CD14-positive monocyte (primary cell): ENCODE results near the gene HLCS. TPM values are rescaled to one million over a fixed set of nuclear protein-coding genes. Genes with fewer than 3 reads are reported as not detected.
A peak's percentile ranks its signal among the peaks of the same experiment; 100 is the strongest.

ENCODE experiments used
- DNase-seq, 3 donors: peaks; one replicate each; pipeline ENCODE4 v3.0.0-alpha.2; 2011 to 2022
- H2AFZ ChIP-seq: 2 replicates; pipeline ENCODE4 v1.6.0; 2012; ENCODE audit warnings: mild to moderate bottlenecking, low read depth, low read length, inconsistent platforms; ENCODE audit not compliant: insufficient read depth, poor library complexity, severe bottlenecking
- H3K27ac ChIP-seq, 2 donors: 1 replicate in 1 of 2; 2 replicates in 1 of 2; pipeline ENCODE4 v1.5.1; 2012 to 2013; ENCODE audit warnings: low read length in 2 of 2, control low read depth in 1 of 2, inconsistent platforms in 1 of 2, low read depth in 1 of 2, mild to moderate bottlenecking in 1 of 2
- H3K27me3 ChIP-seq, 2 donors: one replicate each; pipeline versions ENCODE4 v1.6.0 to v1.6.1; 2011 to 2013; ENCODE audit warnings: low read length in 2 of 2; ENCODE audit not compliant: control insufficient read depth in 2 of 2, insufficient read depth in 2 of 2
- H3K36me3 ChIP-seq, 2 donors: replicated peaks in 1 of 2; 1 replicate in 1 of 2; 2 replicates in 1 of 2; pipeline versions ENCODE4 v1.5.1 to v1.6.1; 2012 to 2013; ENCODE audit warnings: low read length in 2 of 2, control low read depth in 1 of 2, inconsistent platforms in 1 of 2, mild to moderate bottlenecking in 1 of 2; ENCODE audit not compliant: insufficient read depth in 2 of 2, control insufficient read depth in 1 of 2
- H3K4me1 ChIP-seq, 2 donors: 1 replicate in 1 of 2; 2 replicates in 1 of 2; pipeline versions ENCODE4 v1.5.1 to v1.6.1; 2012 to 2013; ENCODE audit warnings: low read length in 2 of 2, control low read depth in 1 of 2, inconsistent platforms in 1 of 2, mild to moderate bottlenecking in 1 of 2, moderate library complexity in 1 of 2; ENCODE audit not compliant: insufficient read depth in 2 of 2, control insufficient read depth in 1 of 2
- H3K4me2 ChIP-seq: replicated peaks from 2 replicates; pipeline ENCODE3; 2012; ENCODE audit warnings: low read length, moderate library complexity, mild to moderate bottlenecking; ENCODE audit not compliant: poor library complexity, severe bottlenecking; ENCODE audit errors: extremely low read depth
- H3K4me3 ChIP-seq, 3 experiments: fragments of 200-600 bp in 1 of 3; sonication (generic) in 1 of 3; replicated peaks in 1 of 3; 1 replicate in 2 of 3; 2 replicates in 1 of 3; pipeline ENCODE4 v1.5.1; 2011 to 2013; ENCODE audit warnings: low read length in 3 of 3, mild to moderate bottlenecking in 3 of 3, control low read depth in 2 of 3, low read depth in 2 of 3, inconsistent platforms in 1 of 3, moderate library complexity in 1 of 3
- H3K79me2 ChIP-seq: 2 replicates; pipeline ENCODE4 v1.6.0; 2012; ENCODE audit warnings: mild to moderate bottlenecking, control low read depth, inconsistent platforms, low read length, moderate library complexity; ENCODE audit not compliant: insufficient read depth
- H3K9ac ChIP-seq: 2 replicates; pipeline ENCODE4 v1.6.0; 2017; ENCODE audit warnings: low read length, mild to moderate bottlenecking; ENCODE audit not compliant: insufficient read depth, poor library complexity, severe bottlenecking
- H3K9me3 ChIP-seq, 2 donors: replicated peaks in 1 of 2; 1 replicate in 1 of 2; 2 replicates in 1 of 2; pipeline versions ENCODE4 v1.5.1 to v1.6.1; 2012 to 2013; ENCODE audit warnings: low read length in 2 of 2, control low read depth in 1 of 2; ENCODE audit not compliant: control insufficient read depth in 1 of 2, insufficient read depth in 1 of 2
- H4K20me1 ChIP-seq: 2 replicates; pipeline ENCODE4 v1.6.0; 2012; ENCODE audit warnings: mild to moderate bottlenecking, low read length, control low read depth, moderate library complexity; ENCODE audit not compliant: insufficient read depth
- H3K27ac Mint-ChIP-seq, 7 donors: one replicate each; pipeline ENCODE4 v1.8.0; 2020; ENCODE audit warnings: mild to moderate bottlenecking in 7 of 7, mixed read lengths in 7 of 7, moderate library complexity in 6 of 7, inconsistent platforms in 2 of 7
- H3K27me3 Mint-ChIP-seq, 3 donors: one replicate each; pipeline ENCODE4 v1.8.0; 2021 to 2022; ENCODE audit warnings: low read depth in 3 of 3, mild to moderate bottlenecking in 3 of 3, mixed read lengths in 3 of 3, moderate library complexity in 3 of 3, inconsistent platforms in 1 of 3
- H3K36me3 Mint-ChIP-seq, 2 donors: one replicate each; pipeline ENCODE4 v1.8.0; 2020; ENCODE audit warnings: mixed read lengths in 2 of 2, inconsistent platforms in 1 of 2, mild to moderate bottlenecking in 1 of 2
- H3K4me1 Mint-ChIP-seq: one replicate; pipeline ENCODE4 v1.8.0; 2020; ENCODE audit warnings: mild to moderate bottlenecking, mixed read lengths
- H3K4me3 Mint-ChIP-seq, 2 donors: one replicate each; pipeline ENCODE4 v1.8.0; 2020; ENCODE audit warnings: mild to moderate bottlenecking in 2 of 2, mixed read lengths in 2 of 2, moderate library complexity in 1 of 2
- H3K9me3 Mint-ChIP-seq, 7 donors: one replicate each; pipeline ENCODE4 v1.8.0; 2020 to 2022; ENCODE audit warnings: mixed read lengths in 7 of 7, mild to moderate bottlenecking in 6 of 7, moderate library complexity in 6 of 7, inconsistent platforms in 2 of 7
- WGBS: methylation state at CpG from one replicate; pipeline ENCODE4 v1.1.5; 2013; ENCODE audit warnings: missing lambda C conversion rate; ENCODE audit not compliant: insufficient coverage; 5-methylcytosine and 5-hydroxymethylcytosine counted together
- intact Hi-C, 2 donors: fragments of 100-400 bp; cut with micrococcal nuclease; formaldehyde crosslinking; loops; one replicate each; pipeline versions ENCODE4 v1.15.0 to v1.15.1; 2023
- polyA plus RNA-seq, 3 donors: library from polyadenylated mRNA; depleted of rRNA in 1 of 3; unstranded in 2 of 3; stranded (reverse) in 1 of 3; fragments of 300-500 nt in 2 of 3; fragments of >200 nt in 1 of 3; fragmentation: Illumina TruSeq in 2 of 3; gene quantifications; 1 replicate in 2 of 3; 2 replicates in 1 of 3; pipeline ENCODE4 v1.2.3, GENCODE V29; 2012 to 2021
- TF ChIP-seq, protein P1 (sequence below): fragments of 200-600 bp; IDR thresholded peaks from one replicate; pipeline ENCODE4 v1.8.0; 2022; ENCODE audit warnings: antibody characterized with exemption, mild to moderate bottlenecking

The HLCS gene
- polyA plus RNA-seq, 3 donors, result 2.1 to 3.1 (median 2.2) TPM

DNA sequence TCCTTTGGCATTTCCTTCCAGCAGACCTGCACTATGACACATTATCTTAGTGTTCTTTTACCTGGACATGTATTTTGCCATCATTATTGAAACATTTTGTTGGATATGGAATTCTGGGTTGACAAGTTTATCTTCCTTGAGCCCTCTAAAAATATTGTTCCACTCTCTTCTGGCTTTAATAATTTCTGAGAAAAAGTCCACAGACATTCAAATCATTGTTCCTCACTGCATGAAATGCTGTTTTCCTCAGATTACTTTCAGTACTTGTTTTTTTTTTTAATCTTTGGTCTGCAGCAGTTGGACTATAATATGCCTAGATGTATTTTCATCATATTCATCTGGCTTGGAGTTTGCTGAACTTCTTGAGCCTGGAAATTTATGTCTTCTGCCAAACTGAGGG is 88.7 kb downstream of the HLCS start:
- Histone ChIP-seq H3K36me3 (no peaks in the 10 kb centered on the region), H3K79me2 (no peaks in the 10 kb centered on the region), H2AFZ (no peak overlapping the region), H3K27me3 (no peaks in the 10 kb centered on the region), H3K4me3 (no peak overlapping the region), H3K4me2 (no peak overlapping the region), H3K27ac (no peak overlapping the region), H3K4me1 (no peaks in the 10 kb centered on the region), H3K9me3 (peaks cover 22 to 24% of the 10 kb centered on the region in 2 donors), H4K20me1 (no peaks in the 10 kb centered on the region), H3K9ac (no peak overlapping the region)
- TF ChIP-seq, protein P1, sequence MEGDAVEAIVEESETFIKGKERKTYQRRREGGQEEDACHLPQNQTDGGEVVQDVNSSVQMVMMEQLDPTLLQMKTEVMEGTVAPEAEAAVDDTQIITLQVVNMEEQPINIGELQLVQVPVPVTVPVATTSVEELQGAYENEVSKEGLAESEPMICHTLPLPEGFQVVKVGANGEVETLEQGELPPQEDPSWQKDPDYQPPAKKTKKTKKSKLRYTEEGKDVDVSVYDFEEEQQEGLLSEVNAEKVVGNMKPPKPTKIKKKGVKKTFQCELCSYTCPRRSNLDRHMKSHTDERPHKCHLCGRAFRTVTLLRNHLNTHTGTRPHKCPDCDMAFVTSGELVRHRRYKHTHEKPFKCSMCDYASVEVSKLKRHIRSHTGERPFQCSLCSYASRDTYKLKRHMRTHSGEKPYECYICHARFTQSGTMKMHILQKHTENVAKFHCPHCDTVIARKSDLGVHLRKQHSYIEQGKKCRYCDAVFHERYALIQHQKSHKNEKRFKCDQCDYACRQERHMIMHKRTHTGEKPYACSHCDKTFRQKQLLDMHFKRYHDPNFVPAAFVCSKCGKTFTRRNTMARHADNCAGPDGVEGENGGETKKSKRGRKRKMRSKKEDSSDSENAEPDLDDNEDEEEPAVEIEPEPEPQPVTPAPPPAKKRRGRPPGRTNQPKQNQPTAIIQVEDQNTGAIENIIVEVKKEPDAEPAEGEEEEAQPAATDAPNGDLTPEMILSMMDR, result no peak
- H3K27ac Mint-ChIP-seq, result no peak overlapping the region
- H3K36me3 Mint-ChIP-seq, result peaks cover 0 to 2% of the 10 kb centered on the region in 2 donors
- H3K4me1 Mint-ChIP-seq, result no peaks in the 10 kb centered on the region
- H3K4me3 Mint-ChIP-seq, result no peak overlapping the region
- peaks cover 17 to 38% (median 29%) of the 10 kb centered on the region in 7 donors for H3K9me3 Mint-ChIP-seq
- DNase-seq, result no peak
- H3K27me3 Mint-ChIP-seq, result no peaks in the 10 kb centered on the region
- intact Hi-C loops, result no loop called here

DNA sequence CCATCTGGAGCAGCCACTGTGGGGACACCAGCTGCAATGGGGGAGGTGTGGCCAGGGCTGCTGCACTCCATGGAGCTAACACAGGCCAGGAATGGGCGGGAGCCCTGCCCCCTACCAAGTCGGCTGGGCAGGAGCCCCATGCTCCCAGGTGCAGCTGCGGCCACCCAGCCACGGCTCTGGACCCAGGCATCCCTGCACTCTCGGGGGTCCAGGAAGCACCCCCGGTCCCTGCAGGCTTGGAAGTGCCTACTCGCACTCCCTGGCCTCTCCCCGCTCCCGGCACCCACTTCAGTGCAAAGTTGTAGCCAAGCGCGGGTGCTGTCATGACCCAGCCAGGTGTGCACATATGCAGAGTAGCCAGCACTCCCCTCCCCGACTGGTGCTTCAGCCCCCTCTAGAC is 91.8 kb downstream of the HLCS start:
- no peak overlapping the region for H2AFZ ChIP-seq
- H3K79me2 ChIP-seq, result no peaks in the 10 kb centered on the region
- H3K9ac ChIP-seq, result no peak overlapping the region
- no peak for DNase-seq
- intact Hi-C loops, result no loop called here
- Mint-ChIP-seq H3K4me1 (no peaks in the 10 kb centered on the region), H3K27ac (peak overlapping the region in 1 of 7 donors; percentile 42), H3K9me3 (peaks cover 2 to 25% (median 17%) of the 10 kb centered on the region in 7 donors), H3K27me3 (no peaks in the 10 kb centered on the region), H3K4me3 (no peak overlapping the region), H3K36me3 (peaks cover 0 to 2% of the 10 kb centered on the region in 2 donors)
- H3K4me1 ChIP-seq, result no peaks in the 10 kb centered on the region
- H3K4me2 ChIP-seq, result no peak overlapping the region
- no peak overlapping the region for H3K27ac ChIP-seq
- H4K20me1 ChIP-seq, result no peaks in the 10 kb centered on the region
- H3K36me3 ChIP-seq, result no peaks in the 10 kb centered on the region
- TF ChIP-seq, protein P1, result no peak
- H3K4me3 ChIP-seq, result no peak overlapping the region
- WGBS, result 97% methylated on average over 12 of the region's 12 CpGs
- no peaks in the 10 kb centered on the region for H3K27me3 ChIP-seq
- H3K9me3 ChIP-seq, result peaks cover 4 to 14% of the 10 kb centered on the region in 2 donors
